Rectal smooth muscle tissue (tissue), 1 donor: ENCODE measurements around the gene RDH13.

Source experiments
- H3K27ac ChIP-seq: one replicate; pipeline ENCODE4 v1.7.0; 2013; ENCODE audit warnings: low read depth, low read length, inconsistent platforms
- H3K27me3 ChIP-seq: one replicate; pipeline ENCODE4 v1.7.0; 2013; ENCODE audit warnings: low read length; ENCODE audit not compliant: control insufficient read depth, insufficient read depth
- H3K36me3 ChIP-seq: one replicate; pipeline ENCODE4 v1.7.0; 2013; ENCODE audit warnings: low read length; ENCODE audit not compliant: control insufficient read depth, insufficient read depth
- H3K4me1 ChIP-seq: one replicate; pipeline ENCODE4 v1.7.0; 2013; ENCODE audit warnings: low read length; ENCODE audit not compliant: control insufficient read depth, insufficient read depth
- H3K4me3 ChIP-seq: one replicate; pipeline ENCODE4 v1.7.0; 2013; ENCODE audit warnings: low read length
- H3K9ac ChIP-seq: one replicate; pipeline ENCODE4 v1.7.0; 2013; ENCODE audit warnings: low read length

Gene RDH13

GRCh38 chr19:55079400-55080038, 16.6 kb upstream of the RDH13 start:
- H3K4me1 ChIP-seq, result no peaks in the 10 kb centered on the region
- no peak overlapping the region for H3K9ac ChIP-seq
- H3K36me3 ChIP-seq, result no peaks in the 10 kb centered on the region
- H3K27me3 ChIP-seq, result peaks cover 37% of the 10 kb centered on the region
- H3K27ac ChIP-seq, result no peak overlapping the region
- H3K4me3 ChIP-seq, result no peak overlapping the region

- no peaks in the 10 kb centered on the region for H3K36me3 ChIP-seq
- H3K4me1 ChIP-seq, result no peaks in the 10 kb centered on the region
- H3K27me3 ChIP-seq, result peaks cover 37% of the 10 kb centered on the region
- no peak overlapping the region for H3K4me3 ChIP-seq
- H3K27ac ChIP-seq, result no peak overlapping the region
- H3K9ac ChIP-seq, result no peak overlapping the region
Observed at GRCh38 chr19:55078996-55079395, 16.0 kb upstream of the RDH13 start.

DNA sequence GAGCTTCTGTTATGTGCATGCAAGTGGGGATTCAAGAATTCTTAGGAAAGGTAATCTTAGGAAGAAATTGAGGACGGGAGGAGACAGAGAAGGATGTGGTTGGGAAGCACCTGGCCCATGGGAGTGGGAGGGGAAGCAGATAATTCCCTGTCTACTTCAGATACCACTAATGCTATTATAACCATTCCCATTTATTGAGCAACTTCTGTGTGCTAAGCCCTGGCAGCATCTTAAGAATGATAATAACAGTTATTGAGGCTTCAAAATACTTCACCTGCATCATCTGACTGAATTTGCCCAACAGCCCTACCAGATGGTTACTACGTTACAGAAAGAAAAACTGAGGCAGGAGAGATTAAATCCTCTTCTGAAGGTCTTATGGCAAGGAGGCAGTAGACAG, 14.2 kb upstream of the RDH13 start:
- Histone ChIP-seq H3K27ac (no peak overlapping the region), H3K9ac (no peak overlapping the region), H3K4me3 (no peak overlapping the region), H3K36me3 (no peaks in the 10 kb centered on the region), H3K27me3 (peaks cover 23% of the 10 kb centered on the region), H3K4me1 (no peaks in the 10 kb centered on the region)

DNA sequence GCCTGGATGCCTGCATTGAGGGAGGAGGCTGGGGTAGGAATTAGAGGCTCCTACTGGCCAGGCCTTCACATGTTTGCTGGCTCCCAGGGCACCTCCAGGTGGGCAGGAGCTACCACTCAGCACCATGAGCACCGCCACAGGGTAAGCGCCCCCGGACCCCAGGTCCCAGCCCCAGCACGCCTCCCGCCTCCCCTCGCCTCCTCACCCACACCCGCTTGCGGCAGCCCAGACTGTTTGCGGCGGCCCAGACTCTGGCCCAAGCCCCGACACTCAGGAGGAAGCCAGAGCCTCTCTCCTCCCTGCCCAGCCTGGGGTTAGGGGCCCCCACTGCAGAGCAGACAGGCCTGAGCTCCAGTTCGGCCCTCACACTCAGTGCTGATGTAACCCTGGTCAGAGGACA, 13.4 kb upstream of the RDH13 start:
- Histone ChIP-seq H3K9ac (no peak overlapping the region), H3K27ac (no peak overlapping the region), H3K4me1 (no peaks in the 10 kb centered on the region), H3K27me3 (peaks cover 20% of the 10 kb centered on the region), H3K4me3 (no peak overlapping the region), H3K36me3 (no peaks in the 10 kb centered on the region)

- no peaks in the 10 kb centered on the region for H3K4me1 ChIP-seq
- H3K9ac ChIP-seq, result no peak within 1 kb of the TSS
- no peaks in the 10 kb centered on the region for H3K36me3 ChIP-seq
- no peak within 1 kb of the TSS for H3K4me3 ChIP-seq
- no peak within 1 kb of the TSS for H3K27ac ChIP-seq
- peaks cover 19% of the 10 kb centered on the region for H3K27me3 ChIP-seq
Observed at GRCh38 chr19:55075371-55075998, 12.5 kb upstream of the RDH13 start, which contains the start of gene EPS8L1. Gene EPS8L1, plus strand, starts transcription at chr19:55075869. Its CDS starts 576 bp downstream, at chr19:55076445.

DNA sequence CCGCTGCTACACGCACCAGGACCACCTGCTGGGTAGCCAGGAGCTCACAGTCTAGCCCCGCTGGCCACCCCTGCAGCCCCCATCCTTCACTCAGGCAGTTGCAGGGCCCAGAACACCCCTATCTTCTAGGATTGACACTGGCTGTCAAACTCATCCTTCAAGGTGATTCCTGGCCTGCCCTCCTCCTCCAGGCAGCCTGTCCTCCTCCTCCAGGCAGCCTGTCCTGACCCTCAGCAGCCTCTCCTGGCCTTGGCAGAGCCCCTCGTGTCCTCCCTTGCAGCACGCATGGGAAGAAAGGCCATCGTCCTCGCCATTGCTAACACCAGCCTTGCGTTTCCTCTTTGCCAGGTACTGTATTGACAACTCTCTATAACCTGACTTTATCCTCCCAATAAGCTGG, 9.0 kb upstream of the RDH13 start:
- H3K4me1 ChIP-seq, result no peaks in the 10 kb centered on the region
- no peaks in the 10 kb centered on the region for H3K36me3 ChIP-seq
- no peak overlapping the region for H3K9ac ChIP-seq
- peaks cover 29% of the 10 kb centered on the region for H3K27me3 ChIP-seq
- H3K27ac ChIP-seq, result no peak overlapping the region
- no peak overlapping the region for H3K4me3 ChIP-seq

DNA sequence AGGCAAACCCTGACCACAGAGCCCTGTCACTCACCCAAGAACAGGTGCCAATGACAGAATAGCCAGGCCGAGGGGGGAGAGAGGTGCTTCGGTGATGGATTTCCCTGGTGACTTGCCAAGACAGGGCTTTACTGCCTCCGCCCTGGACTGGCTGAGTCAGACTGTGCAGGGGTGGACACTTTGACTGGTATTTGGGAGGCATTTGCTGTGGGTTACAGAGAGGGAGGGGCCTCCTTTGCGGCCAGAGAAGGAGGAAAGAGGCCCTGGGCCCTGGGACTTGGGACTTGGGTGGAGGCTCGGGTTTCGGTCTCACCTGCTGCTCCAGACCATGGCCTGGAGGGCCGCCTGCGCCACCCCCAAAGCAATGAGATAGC, 8.2 kb upstream of the RDH13 start:
- H3K4me1 ChIP-seq, result no peaks in the 10 kb centered on the region
- peaks cover 25% of the 10 kb centered on the region for H3K27me3 ChIP-seq
- H3K9ac ChIP-seq, result no peak overlapping the region
- H3K27ac ChIP-seq, result no peak overlapping the region
- H3K36me3 ChIP-seq, result no peaks in the 10 kb centered on the region
- H3K4me3 ChIP-seq, result no peak overlapping the region

DNA sequence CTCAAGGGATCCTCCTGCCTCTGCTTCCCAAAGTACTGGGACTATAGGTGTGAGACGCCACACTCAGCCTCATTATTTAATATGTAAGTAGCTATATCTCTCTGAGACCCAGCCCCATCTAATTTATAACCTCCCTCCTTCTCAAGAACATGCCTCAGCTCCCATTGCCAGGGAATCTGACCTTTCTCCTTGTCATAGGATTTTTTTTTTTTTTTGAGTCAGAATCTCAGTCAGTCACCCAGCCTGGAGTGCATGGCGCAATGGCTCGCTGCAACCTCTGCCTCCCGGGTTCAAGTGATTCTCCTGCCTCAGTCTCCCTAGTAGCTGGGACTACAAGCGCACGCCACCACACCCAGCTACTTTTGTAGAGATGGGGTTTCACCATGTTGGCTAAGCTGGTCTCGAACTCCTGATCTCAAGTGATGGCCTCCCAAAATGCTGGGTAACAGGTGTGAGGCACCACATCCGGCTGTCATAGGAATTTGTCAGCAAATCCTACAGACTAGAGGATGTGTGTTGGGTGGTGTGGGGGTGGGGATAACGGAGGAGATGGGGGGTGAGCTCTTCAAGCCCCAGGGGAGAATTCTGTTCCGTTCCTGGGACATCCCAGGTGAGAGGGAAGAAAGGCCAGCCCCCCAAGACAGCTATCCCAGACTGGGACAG, 7.6 kb upstream of the RDH13 start:
- Histone ChIP-seq H3K27me3 (peaks cover 25% of the 10 kb centered on the region), H3K27ac (no peak overlapping the region), H3K9ac (no peak overlapping the region), H3K36me3 (no peaks in the 10 kb centered on the region), H3K4me3 (no peak overlapping the region), H3K4me1 (no peaks in the 10 kb centered on the region)

DNA sequence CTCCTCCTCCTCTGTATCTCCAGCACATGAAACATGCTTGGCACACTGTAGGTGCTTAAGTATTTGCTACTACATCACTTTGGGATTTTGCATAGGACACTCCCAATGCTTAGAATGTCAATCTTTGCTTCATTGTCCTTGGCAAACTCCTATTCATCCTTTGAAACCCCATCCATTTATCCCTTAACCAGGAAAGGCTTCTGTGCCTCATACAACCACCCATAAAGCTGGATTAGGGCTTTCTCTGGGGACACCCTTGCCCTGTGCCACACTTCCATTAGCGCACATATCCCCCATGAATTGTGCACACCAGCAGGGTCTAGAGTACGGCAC, 6.9 kb upstream of the RDH13 start:
- H3K27me3 ChIP-seq, result peaks cover 24% of the 10 kb centered on the region
- no peak overlapping the region for H3K9ac ChIP-seq
- H3K4me3 ChIP-seq, result peak overlapping the region; percentile 17
- no peak overlapping the region for H3K27ac ChIP-seq
- no peaks in the 10 kb centered on the region for H3K4me1 ChIP-seq
- no peaks in the 10 kb centered on the region for H3K36me3 ChIP-seq

DNA sequence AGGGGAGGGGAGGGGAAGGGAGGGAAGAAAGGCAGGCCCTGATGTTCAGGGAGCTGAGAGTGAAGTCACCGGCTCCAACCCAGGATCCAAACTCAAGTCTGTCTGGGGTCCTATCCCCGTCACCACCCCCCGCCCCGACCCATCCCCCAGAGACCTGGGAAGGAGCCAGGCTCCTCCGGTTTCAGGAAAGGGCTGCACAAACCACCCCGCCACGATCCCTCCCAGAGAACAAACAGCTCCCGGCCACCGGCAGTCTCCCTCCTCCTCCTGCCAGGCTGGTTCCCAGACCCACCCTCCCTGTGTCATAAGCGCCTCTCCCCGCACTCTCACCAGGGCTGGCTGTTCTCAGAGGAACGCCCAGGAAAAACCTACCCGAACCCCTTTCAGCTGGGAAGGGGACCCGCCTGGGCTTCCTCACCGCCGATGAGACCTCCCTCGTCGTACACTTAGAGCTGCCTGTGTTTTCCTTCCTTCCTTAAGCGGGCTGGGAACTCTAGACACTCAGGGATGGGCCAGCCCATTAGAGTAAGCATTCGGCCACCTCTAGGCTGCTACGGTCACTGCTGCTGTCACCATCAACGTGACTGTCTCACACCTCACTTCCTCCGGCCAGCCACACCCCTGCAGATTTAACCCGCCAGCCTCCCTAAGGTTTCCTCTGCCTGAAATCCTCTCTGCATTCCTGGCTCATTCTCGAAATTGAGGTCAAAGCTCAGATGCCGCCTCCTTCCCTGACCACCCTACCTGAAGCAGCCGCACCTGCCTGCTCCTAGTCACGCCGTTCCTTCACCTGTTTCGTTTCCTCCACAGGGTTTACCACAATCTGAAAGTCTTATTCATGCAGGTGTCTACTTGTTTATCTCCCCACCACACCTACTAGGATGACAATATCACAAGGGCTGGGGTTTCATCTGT, 6.3 kb upstream of the RDH13 start:
- Histone ChIP-seq H3K27me3 (peaks cover 24% of the 10 kb centered on the region), H3K9ac (no peak overlapping the region), H3K27ac (no peak overlapping the region), H3K4me1 (no peaks in the 10 kb centered on the region), H3K36me3 (no peaks in the 10 kb centered on the region), H3K4me3 (peak overlapping the region; percentile 17)

- peaks cover 24% of the 10 kb centered on the region for H3K27me3 ChIP-seq
Observed at GRCh38 chr19:55067869-55068268, 4.9 kb upstream of the RDH13 start.

GRCh38 chr19:55066107-55066709, 3.3 kb upstream of the RDH13 start:
- peaks cover 21% of the 10 kb centered on the region for H3K27me3 ChIP-seq
- no peaks in the 10 kb centered on the region for H3K4me1 ChIP-seq
- no peaks in the 10 kb centered on the region for H3K36me3 ChIP-seq
- H3K9ac ChIP-seq, result no peak overlapping the region
- H3K27ac ChIP-seq, result no peak overlapping the region
- H3K4me3 ChIP-seq, result no peak overlapping the region

More at GRCh38 chr19:55067869-55068268, 4.9 kb upstream of the RDH13 start:
- Histone ChIP-seq H3K36me3 (no peaks in the 10 kb centered on the region), H3K27ac (no peak overlapping the region), H3K9ac (no peak overlapping the region), H3K4me3 (no peak overlapping the region), H3K4me1 (no peaks in the 10 kb centered on the region)
